PC-3 (cell line): ENCODE measurements around the gene TPH2. TPM values are rescaled to one million over a fixed set of nuclear protein-coding genes. Genes with fewer than 3 reads are reported as not detected.

Source experiments
- ATAC-seq: fragments of 200-7000 bp; cut with Tn5 transposase; 2 replicates; pipeline ENCODE4 v1.9.1; 2020; ENCODE audit warnings: mild to moderate bottlenecking, moderate library complexity
- BruUV-seq: library from RNA; stranded (reverse); fragments of 400-500 nt; replicated peaks from 2 replicates; lab custom pipeline; 2021; lab: Mats Ljungman, UMichigan
- CTCF ChIA-PET: fragments of 300-600 bp; sonication (Branson Sonifier 250); formaldehyde crosslinking; loops from one replicate; lab custom pipeline; 2022; ENCODE audit warnings: antibody characterized with exemption; lab: Charles Lee
- POLR2A ChIA-PET: fragments of 300-600 bp; sonication (Branson Sonifier 250); formaldehyde crosslinking; loops from one replicate; lab custom pipeline; 2022; ENCODE audit warnings: antibody characterized with exemption; ENCODE audit not compliant: unreplicated experiment; lab: Charles Lee
- DNase-seq: peaks from one replicate; pipeline ENCODE4 v3.0.0-alpha.2; 2015
- H2AFZ ChIP-seq: fragments of 300-600 bp; sonication (generic); 2 replicates; pipeline ENCODE4 v1.6.0; 2016; ENCODE audit warnings: antibody characterized with exemption, low read length
- H3F3A ChIP-seq: fragments of 300-600 bp; sonication (generic); one replicate; pipeline ENCODE4 v1.6.0; 2017; ENCODE audit warnings: antibody characterized with exemption, low read length, control low read depth, mild to moderate bottlenecking; ENCODE audit not compliant: unreplicated experiment
- H3K27ac ChIP-seq: fragments of 300-600 bp; sonication (generic); 2 replicates; pipeline ENCODE4 v1.5.1; 2016; ENCODE audit warnings: mild to moderate bottlenecking, low read length
- H3K27me3 ChIP-seq: fragments of 300-600 bp; sonication (generic); 2 replicates; pipeline ENCODE4 v1.6.1; 2016; ENCODE audit warnings: low read length, mixed read lengths
- H3K36me3 ChIP-seq: fragments of 300-600 bp; sonication (generic); 2 replicates; pipeline ENCODE4 v1.6.1; 2016; ENCODE audit warnings: low read depth, mixed run types, low read length, mixed read lengths
- H3K4me1 ChIP-seq: fragments of 300-600 bp; sonication (generic); 2 replicates; pipeline ENCODE4 v1.5.1; 2016; ENCODE audit warnings: low read length; ENCODE audit not compliant: insufficient read depth
- H3K4me2 ChIP-seq: fragments of 300-600 bp; sonication (generic); 2 replicates; pipeline ENCODE4 v1.6.0; 2016; ENCODE audit warnings: low read length
- H3K4me3 ChIP-seq: fragments of 300-600 bp; sonication (generic); 2 replicates; pipeline ENCODE4 v1.5.1; 2016; ENCODE audit warnings: mild to moderate bottlenecking, low read length, mixed read lengths
- H3K79me2 ChIP-seq: fragments of 300-600 bp; sonication (generic); 2 replicates; pipeline ENCODE4 v1.6.1; 2017; ENCODE audit warnings: low read length, mixed read lengths
- H3K9ac ChIP-seq: fragments of 300-600 bp; sonication (generic); 2 replicates; pipeline ENCODE4 v1.6.0; 2016; ENCODE audit warnings: mild to moderate bottlenecking, low read length
- H3K9me2 ChIP-seq: fragments of 300-600 bp; sonication (generic); replicated peaks from 2 replicates; pipeline ENCODE4 v1.6.1; 2016; ENCODE audit warnings: mixed run types, low read length, mixed read lengths
- H3K9me3 ChIP-seq: fragments of 300-600 bp; sonication (generic); 2 replicates; pipeline ENCODE4 v1.6.1; 2016; ENCODE audit warnings: low read length, mixed read lengths
- H4K20me1 ChIP-seq: fragments of 300-600 bp; sonication (generic); 2 replicates; pipeline ENCODE4 v1.6.1; 2016; ENCODE audit warnings: low read length, mixed read lengths
- CTCF ChIP-seq: fragments of 300-600 bp; sonication (generic); conservative IDR thresholded peaks from 2 replicates; pipeline ENCODE4 v1.5.1; 2017; ENCODE audit warnings: antibody characterized with exemption, low read depth, mild to moderate bottlenecking, low read length
- EZH2 ChIP-seq: fragments of 300-600 bp; sonication (generic); IDR thresholded peaks from one replicate; pipeline ENCODE4 v1.6.1; 2017; ENCODE audit warnings: antibody characterized with exemption, mild to moderate bottlenecking, low read length; ENCODE audit not compliant: unreplicated experiment
- EZH2phosphoT487 ChIP-seq: fragments of 300-600 bp; sonication (generic); IDR thresholded peaks from 2 replicates; pipeline ENCODE4 v1.6.1; 2018; ENCODE audit warnings: mild to moderate bottlenecking, antibody characterized with exemption, low read length, borderline replicate concordance
- intact Hi-C: fragments of 100-400 bp; cut with micrococcal nuclease; formaldehyde crosslinking; loops from 2 replicates; pipeline ENCODE4 v1.9.0; 2023
- total RNA-seq: library from RNA; depleted of rRNA; stranded (reverse); fragments of >200 nt; gene quantifications from 2 replicates; pipeline ENCODE4 v1.2.3, GENCODE V29; 2014

Gene TPH2
- total RNA-seq, 1 experiment from 2014 or later = not detected

DNA sequence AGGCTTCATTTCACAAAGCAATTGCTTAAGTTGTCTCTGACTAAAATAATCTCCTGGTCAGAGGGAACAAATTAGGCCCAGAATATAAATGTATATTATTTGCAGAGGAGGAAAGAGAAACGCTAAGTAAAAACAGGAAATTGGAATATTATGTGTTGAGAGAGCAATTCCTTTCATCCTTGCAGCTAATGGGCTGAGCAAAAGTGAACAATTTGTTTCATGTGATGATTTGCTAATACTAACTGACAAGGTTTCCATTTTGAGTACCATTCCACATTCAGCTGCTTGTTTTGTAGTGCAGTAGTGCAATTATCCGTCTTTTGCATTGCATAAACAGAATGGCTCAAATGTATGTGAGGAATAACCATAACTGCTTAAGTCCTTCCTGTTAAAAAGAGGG lies 103.2 kb downstream of the TPH2 start:
- ATAC-seq (no peak), DNase-seq (no peak)
- H3K79me2 ChIP-seq = no peaks in the 10 kb centered on the region
- H3F3A ChIP-seq = no peaks in the 10 kb centered on the region
- H3K4me1 ChIP-seq = no peaks in the 10 kb centered on the region
- H3K27ac ChIP-seq = no peak overlapping the region
- H2AFZ ChIP-seq = no peak overlapping the region
- H3K27me3 ChIP-seq = peaks cover 3% of the 10 kb centered on the region; the same call in 1 of the 2 replicates
- intact Hi-C loops = no loop called here
- H3K36me3 ChIP-seq = no peaks in the 10 kb centered on the region
- no peaks in the 10 kb centered on the region for H3K9me3 ChIP-seq
- BruUV-seq = no TSS peak
- TF ChIP-seq EZH2phosphoT487 (no peak), EZH2 (no peak), CTCF (no peak)
- no peaks in the 10 kb centered on the region for H3K9me2 ChIP-seq
- no peak overlapping the region for H3K4me2 ChIP-seq
- no peak overlapping the region for H3K4me3 ChIP-seq
- POLR2A ChIA-PET = no interaction called here
- no peaks in the 10 kb centered on the region for H4K20me1 ChIP-seq
- CTCF ChIA-PET = no interaction called here
- no peak overlapping the region for H3K9ac ChIP-seq

- H3K79me2 ChIP-seq = no peaks in the 10 kb centered on the region
- peaks cover 3% of the 10 kb centered on the region; the same call in 1 of the 2 replicates for H3K4me1 ChIP-seq
- no peak overlapping the region for H3K4me3 ChIP-seq
- peaks cover 53% of the 10 kb centered on the region for H3K27me3 ChIP-seq
- no peak overlapping the region for H3K9ac ChIP-seq
- CTCF ChIA-PET = no interaction called here
- no TSS peak for BruUV-seq
- no peak for TF ChIP-seq EZH2phosphoT487
- no peak for TF ChIP-seq CTCF
- TF ChIP-seq EZH2 = no peak
- no peaks in the 10 kb centered on the region for H3F3A ChIP-seq
- H2AFZ ChIP-seq = no peak overlapping the region
- POLR2A ChIA-PET = no interaction called here
- DNase-seq (no peak), ATAC-seq (no peak)
- no peaks in the 10 kb centered on the region for H3K9me3 ChIP-seq
- no peaks in the 10 kb centered on the region for H3K36me3 ChIP-seq
- H3K27ac ChIP-seq = no peak overlapping the region
- H3K9me2 ChIP-seq = no peaks in the 10 kb centered on the region
- intact Hi-C loops = no loop called here
- no peak overlapping the region for H3K4me2 ChIP-seq
- H4K20me1 ChIP-seq = no peaks in the 10 kb centered on the region
These were observed 115.0 kb downstream of the TPH2 start for GRCh38 chr12:72053604-72054003.

- intact Hi-C loops = no loop called here
- BruUV-seq = no TSS peak
- ATAC-seq = no peak
These were observed 115.9 kb downstream of the TPH2 start for GRCh38 chr12:72054511-72054910.

More at GRCh38 chr12:72054511-72054910, 115.9 kb downstream of the TPH2 start:
- Histone ChIP-seq H3K4me1 (peaks cover 3% of the 10 kb centered on the region; the same call in 1 of the 2 replicates), H3K27me3 (peaks cover 57% of the 10 kb centered on the region), H2AFZ (no peak overlapping the region), H3K9me2 (no peaks in the 10 kb centered on the region), H3K79me2 (no peaks in the 10 kb centered on the region), H3K9ac (no peak overlapping the region), H3K4me3 (no peak overlapping the region), H3F3A (no peaks in the 10 kb centered on the region), H3K36me3 (no peaks in the 10 kb centered on the region), H3K9me3 (no peaks in the 10 kb centered on the region), H3K27ac (no peak overlapping the region), H3K4me2 (no peak overlapping the region), H4K20me1 (no peaks in the 10 kb centered on the region)
- CTCF ChIA-PET = no interaction called here
- no peak for TF ChIP-seq EZH2phosphoT487
- TF ChIP-seq EZH2 = no peak
- TF ChIP-seq CTCF = no peak
- no peak for DNase-seq
- POLR2A ChIA-PET = no interaction called here
